Stimulated activated CD8-positive, alpha-beta memory T cell treated with anti-CD3 and anti-CD28 coated beads, Interleukin-12 subunit alpha, Interleukin-12 subunit beta, amount 100 ng/mL, for 4 hours (primary cell): ENCODE data around the gene TMTC3.
"Not testable (repeated sequence)": the region's sequence is repeated elsewhere in the genome, so short reads cannot be mapped to it uniquely, and the experiment has no call there.

Experiments
- DNase-seq: peaks from one replicate; pipeline ENCODE4 v3.0.0-alpha.2; 2020; ENCODE audit warnings: low read depth

The TMTC3 gene

DNA sequence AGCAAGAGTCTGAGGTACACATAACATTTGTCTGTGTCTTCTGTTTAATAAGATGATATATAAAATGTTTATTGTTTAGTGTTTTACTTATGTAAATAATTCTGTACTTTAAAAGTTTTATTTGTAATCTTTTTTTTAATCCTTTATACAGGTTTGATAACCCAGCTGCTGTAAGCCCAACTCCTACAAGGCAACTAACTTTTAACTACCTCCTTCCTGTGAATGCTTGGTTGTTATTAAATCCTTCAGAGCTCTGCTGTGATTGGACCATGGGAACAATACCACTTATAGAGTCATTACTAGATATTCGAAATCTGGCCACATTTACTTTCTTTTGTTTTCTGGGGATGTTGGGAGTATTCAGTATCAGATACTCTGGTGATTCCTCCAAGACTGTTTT is 24.1 kb downstream of the TMTC3 start:
- DNase-seq: no peak

DNA sequence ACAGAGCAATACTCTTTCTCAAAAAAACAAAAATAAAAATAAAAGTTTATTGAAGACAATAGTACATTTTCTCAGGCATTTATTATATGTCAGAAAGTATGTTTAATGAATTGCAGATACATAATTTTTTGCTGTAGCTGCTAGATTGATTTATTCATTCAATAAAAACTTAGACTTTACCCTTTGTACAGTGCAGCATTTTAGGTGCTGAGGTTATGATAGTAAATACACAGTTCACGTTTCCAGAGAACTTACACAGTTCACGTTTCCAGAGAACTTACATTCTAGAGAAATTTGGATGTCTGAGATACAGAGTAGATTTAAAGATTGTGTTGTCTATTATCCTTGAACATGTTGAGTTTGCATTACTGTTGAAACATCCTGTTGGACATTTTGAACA is 25.3 kb downstream of the TMTC3 start:
- DNase-seq: no peak

DNA sequence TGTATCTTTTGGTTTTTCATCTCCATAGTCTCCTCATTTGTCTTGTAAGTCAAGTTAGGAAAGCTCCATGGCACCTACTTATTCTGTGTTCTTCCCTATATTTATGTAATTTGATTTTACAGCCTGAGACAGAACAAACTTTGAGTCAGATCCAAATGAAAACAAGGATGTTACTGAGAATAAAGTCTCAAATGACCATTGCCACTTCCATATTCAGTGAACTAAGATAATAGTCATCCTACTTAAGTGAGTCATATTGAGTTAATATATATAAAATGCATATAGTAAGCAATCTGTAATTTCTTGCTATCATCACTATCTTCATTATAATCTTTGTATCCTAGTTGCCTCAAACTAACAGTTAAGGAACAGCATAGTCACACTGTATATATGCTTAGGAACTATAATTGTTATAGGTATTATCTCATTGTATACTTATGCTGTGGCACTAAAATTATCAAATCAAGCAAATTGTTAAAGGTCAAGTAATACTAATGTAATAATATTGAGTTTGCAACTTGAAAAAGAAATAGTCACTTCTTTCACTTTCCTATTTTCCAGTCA is 30.8 kb downstream of the TMTC3 start:
- no peak for DNase-seq

DNA sequence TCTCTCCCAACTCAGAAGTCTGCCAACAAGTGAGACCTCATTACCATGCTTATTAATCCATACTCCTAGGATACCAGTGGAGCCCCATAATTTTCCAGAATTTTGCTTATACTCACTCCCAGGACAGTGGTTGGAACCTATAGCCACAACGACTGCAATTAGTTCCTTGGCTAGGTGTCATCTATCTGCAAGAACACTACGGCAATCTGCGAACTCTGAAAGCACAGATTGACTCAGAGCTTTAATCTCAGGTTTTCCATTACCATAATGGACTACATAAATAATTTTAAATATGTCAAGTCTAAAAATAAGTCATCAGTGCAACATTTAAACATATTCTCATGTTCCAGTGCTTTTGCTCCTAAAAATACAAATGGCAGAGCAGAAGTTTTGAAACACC is 33.4 kb downstream of the TMTC3 start:
- no peak for DNase-seq

DNA sequence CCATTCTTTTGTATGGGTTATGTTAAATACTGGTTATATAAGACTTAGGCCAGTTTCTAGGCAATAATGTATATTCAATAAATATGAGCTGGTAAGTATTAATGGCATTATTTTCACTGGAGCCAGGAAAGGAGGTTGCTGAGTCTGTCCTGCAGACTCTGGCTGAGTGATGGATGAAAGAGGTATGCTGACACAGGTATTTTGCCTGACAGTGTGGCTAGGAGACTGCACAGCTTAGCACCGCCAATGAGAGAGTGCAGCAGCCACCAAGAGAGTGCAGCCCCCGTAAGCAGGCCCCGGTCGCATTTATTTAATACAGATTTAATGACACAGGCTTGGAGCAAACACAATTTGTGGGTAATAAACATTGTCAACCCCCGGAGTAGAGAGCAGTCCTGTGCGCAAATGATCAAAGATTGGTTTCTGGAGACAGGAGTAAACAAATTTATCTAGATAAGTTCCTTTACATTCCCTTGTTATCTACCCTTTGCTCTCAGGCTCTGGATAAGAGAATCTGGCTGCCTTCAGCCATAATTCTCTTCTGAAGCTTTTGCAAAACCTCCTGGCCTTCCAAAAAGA is 37.4 kb downstream of the TMTC3 start:
- no peak for DNase-seq

DNA sequence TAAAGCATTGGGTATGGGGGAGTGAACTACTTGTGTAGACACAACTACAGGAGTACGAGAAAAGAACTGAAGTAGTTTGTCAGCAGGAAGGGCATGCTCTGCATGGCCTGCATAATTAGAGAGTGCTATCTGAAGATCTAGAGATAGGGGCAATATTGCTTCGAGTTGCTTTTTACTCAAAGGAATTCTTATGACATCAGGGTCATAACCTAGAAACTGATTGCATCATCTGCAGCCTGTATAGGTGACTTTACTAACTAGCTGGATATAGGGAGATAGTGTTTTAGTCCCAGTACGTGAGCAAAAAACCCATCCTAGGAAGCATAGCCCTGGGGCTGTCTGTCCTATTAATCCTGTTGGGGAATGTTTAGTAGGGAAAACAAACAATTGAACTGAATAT is 39.8 kb downstream of the TMTC3 start:
- no peak for DNase-seq

DNA sequence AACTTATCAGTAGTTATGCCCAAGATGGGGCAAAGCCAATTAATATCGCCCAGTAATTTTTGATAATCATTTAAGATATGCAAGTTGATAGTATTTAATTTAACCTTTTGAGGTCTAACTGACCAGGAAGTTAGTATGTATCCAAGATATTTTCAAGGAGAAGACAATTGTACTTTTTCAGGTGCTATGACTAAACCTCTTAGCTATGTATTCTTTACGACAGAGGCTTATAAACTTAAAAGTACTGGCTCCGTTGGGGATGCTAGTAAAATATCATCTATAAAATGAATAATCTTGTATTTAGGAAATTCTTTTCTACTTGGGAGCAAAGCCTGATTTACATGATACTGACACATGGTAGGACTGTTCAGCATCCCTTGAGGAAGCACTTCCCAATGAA is 40.3 kb downstream of the TMTC3 start:
- no peak for DNase-seq

DNA sequence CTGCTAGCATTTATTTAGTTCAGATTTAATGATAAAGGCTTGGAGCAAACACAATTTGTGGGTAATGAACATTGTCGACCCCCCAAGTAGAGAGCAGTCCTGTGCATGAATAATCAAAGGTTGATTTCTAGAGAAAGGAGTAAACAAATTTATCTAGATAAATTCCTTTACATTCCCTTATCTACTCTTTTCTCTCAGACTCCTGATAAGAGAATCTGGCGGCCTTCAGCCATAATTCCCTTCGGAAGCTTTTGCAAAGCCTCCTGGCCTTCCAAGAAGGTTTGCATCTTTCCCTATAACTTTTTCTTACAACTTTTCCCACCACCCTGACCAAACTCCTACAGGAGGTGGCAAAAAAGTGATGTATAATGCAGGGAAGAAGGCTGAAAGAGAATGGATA is 42.1 kb downstream of the TMTC3 start:
- DNase-seq: no peak

DNA sequence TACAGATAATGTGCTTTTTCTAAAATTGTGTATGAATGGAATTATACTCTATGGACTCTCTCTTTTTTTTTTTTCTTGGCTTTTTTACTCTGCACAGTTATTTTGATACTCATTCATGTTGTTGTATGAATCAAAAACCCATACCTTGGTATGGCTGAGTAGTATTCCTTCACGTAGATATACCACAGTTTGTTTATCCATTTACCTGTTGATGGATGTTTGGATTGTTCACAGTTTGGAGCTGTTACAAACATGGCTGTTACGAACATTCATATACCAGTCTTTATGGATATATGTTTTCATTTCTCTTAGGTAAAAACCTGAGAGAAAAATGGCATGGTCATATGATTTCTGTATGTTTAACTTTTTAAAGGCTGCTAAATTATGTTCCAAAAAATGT is 43.2 kb downstream of the TMTC3 start:
- DNase-seq: no peak

DNA sequence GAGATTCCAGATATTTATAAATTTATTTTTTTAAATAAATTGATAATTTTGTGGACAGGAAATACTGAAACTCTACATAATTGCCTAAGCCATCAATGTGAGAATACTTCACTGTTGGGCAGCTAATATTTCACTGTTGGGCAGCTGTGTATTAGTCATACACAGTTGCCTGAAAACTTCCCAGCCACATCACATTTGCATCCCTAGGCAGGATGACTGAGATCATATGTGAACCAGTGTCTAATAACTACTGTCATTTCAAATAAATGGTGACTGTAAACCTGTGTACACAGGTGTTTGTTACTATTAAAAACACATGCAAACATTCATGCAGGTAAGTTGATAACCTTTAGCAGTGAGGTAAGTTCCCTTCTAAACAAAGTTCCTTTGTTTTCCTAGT is 43.9 kb downstream of the TMTC3 start:
- DNase-seq: no peak

DNA sequence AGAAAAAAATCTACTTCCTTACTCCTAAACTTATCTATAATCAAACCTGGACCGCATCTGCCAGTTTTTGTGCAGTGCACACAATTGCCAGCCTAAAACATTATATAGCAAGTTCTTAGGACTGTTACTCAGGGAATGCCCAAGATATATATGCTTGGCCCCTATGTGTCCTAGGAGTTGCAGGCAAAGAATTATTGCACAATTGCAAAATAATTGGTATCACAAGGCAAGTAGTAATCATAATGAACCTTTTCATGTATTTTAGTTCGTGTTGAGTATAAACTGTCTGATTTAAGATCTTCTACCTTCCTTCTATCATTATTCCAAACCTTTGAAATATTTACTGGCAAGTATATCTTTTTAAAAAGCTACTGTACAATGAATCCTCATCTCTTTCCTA is 45.5 kb downstream of the TMTC3 start:
- DNase-seq: no peak

DNA sequence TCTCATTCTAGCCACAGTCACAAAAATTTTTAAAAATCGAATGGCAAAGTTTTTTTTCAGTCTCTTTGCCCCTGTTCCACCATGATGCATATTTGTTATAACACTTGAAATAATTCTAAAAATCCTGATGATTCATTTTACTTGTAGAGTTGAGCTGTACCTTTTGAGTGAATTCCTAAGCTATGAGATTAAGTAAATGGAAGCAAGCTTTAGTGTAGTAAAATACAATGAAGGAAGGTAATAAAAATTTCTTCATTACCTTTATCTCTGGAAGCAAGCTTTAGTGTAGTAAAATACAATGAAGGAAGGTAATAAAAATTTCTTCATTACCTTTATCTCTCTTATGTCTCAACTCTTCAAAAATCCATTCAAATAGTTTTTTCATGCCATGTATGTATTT is 46.1 kb downstream of the TMTC3 start:
- DNase-seq: no peak

DNA sequence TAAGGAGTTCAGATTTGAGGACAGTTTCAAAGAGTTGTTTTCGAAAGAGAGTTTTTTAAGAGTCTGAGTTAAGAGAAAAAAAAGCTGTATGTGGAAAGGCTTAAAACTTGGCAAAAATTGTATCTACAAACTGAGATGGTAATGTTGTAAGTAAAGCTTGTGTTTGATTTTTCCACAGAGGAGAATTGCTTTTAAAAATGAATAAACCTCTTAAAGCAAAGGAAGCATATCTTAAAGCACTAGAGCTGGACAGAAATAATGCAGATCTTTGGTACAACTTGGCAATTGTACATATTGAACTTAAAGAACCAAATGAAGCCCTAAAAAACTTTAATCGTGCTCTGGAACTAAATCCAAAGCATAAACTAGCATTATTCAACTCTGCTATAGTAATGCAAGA is 50.3 kb downstream of the TMTC3 start:
- DNase-seq: no peak

DNA sequence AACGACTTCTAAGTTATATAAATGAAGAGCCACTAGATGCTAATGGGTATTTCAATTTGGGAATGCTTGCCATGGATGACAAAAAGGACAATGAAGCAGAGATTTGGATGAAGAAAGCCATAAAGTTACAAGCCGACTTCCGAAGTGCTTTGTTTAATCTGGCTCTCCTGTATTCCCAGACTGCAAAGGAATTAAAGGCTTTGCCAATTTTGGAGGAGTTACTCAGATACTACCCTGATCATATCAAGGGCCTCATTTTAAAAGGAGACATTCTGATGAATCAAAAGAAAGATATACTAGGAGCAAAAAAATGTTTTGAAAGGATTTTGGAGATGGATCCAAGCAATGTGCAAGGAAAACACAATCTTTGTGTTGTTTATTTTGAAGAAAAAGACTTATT is 52.8 kb downstream of the TMTC3 start:
- no peak for DNase-seq

DNA sequence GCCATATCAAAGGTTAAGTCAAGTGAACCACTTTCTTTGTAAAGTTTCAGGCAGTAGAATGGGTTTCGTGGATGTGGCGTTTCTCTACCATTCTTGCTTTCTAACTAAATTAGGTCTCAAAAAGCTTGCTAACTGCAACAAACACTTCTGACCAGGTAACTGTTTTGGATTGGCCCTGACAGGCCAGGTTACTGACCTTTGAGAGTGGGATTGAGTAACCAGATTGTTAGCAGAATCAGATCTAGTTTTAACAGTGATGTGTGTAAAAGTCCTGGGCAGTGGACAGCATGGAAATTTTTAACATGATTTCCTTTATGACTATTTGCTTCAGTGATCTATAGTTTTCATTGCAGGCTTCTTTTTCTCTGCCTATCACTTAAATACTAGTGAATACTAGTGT is 57.9 kb downstream of the TMTC3 start:
- no peak for DNase-seq

DNA sequence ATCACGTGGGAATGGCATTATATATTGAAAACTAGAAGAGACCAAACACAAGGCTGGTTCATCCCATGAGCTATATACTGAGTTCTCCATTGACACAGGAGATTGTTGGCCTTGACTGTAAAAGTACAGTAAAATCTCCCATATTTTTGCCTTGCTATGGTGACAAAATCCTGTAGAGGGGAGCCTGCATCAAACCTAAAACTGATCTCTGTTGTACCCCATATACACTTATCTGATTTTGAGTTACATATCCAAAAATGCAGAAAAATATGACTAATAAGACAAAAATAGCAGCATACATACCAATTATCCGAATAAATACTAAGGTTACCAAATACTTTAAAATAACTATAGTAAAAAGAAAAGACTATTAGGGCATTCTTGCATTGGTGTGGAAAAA is 60.4 kb downstream of the TMTC3 start:
- DNase-seq: no peak

DNA sequence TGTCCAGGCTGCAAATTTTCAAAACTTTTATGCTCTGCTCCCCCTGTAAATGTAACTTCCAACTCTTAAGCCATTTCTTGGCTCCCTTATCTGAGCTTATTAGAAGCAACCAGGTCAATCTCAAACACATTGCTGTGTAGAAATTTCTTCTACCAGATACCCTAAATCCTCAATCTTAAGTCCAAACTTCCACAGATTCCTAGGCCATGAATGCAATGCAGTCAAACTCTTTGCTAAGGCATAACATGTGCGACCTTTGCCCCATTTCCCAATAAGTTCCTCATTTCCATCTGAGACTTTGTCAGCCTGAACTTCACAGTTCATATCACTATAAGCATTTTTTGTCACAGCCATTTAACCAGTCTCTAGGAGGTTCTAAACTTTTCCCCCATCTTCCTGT is 64.5 kb downstream of the TMTC3 start:
- DNase-seq: no peak

DNA sequence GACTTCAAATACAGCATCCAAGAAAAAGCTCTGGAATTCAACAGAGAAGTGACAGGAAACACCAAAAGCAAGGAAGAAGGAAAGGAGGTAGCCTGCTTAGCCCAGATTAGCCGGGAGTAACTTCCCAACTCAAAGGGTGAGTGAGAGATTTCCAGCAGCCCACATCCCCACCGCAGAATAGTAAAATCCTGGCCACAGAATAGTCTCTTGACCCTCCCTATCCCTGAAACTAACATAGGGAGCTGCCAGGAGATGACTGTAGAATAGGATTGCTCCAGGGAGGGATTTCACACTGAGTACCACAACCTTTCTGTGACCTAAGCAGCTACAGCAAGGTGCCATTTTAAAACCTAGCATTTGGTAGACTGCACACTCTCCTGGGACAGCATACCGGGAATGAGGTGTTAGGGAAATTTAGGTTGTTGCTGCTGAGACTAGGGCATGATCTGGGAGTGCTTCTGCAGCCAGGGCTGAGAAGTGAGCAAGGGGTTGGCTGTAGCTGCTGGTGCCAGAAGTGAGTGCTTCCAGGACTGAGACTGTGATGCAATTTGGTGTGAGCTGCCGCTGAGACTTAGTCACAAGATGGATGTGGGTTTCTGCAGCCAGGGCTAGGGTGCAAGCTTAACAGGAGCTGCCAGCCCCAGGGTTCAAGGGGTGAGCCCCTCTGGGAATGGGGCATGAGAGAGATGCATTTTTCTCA is 66.0 kb downstream of the TMTC3 start:
- DNase-seq: no peak

DNA sequence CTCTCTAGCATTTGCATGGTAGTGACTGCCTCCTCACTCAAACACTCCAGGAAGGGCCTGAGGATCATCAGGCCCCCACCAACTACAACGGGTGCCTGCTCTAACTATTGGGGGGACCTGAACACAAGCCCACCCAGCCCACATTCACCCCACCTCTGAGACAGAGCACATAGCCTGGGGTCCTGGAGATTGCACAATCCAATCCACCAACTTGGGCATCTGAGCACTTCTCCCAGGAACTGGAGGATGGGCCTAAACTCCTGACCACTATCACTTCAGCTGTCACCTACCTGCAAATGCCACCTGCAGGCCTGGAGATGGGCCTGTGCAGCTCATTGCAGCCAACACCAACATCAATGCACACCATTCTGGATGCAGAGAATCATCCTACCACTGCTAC is 66.6 kb downstream of the TMTC3 start:
- no peak for DNase-seq

DNA sequence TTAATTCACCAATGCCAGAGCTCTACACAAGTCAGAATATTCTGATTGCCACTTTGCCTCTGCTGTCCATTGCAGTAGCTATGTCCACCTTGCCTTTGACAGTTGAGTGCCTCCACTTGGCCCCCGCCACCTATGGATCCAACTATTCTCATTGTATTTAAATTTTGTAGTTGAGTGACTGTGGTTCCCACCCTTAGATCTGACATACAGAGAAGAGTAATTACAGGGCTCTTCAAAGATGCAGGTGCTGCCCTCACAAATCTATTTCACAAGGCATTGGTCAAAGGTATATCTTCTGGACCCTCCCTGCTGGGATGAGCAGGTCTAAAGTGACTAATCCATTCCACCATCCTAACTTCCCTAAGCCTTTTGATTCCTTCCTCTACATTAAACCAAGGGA is 68.2 kb downstream of the TMTC3 start:
- DNase-seq: not testable (repeated sequence)

DNA sequence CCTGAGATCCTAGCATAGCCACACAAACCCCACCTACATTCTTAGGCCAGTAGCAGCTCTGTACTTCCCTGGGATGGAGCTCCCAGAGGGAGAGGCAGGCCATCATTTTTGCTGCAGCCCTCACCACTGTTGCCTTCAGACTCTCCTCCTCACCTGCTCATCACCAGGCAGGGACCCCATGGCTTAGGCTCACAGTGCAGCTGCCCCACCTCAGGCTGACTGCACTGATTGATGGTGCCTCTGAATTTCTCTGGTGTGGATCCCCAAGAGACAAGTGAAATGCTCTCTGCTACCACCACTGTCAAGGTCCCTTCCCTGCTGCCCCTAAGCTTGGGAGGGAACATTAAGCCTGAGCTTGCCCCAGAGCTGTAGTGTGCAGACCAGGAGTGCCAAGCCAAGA is 76.2 kb downstream of the TMTC3 start:
- no peak for DNase-seq

DNA sequence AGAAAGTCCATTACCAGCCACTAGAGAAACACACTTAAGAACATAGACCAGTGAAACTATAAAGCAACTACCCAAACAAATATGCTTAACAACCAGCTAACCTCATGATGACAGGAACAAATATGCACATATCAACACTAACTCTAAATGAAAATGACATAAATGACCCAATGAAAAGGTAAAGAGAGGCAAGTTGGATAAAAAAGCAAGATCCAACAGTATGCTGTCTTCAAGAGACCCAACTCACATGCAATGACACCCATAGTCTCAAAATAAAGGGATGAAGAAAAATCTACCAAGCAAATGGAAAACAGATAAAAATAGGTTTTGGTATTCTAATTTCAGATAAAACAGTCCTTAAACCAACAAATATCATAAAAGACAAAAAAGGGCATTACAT is 77.8 kb downstream of the TMTC3 start:
- DNase-seq: no peak

DNA sequence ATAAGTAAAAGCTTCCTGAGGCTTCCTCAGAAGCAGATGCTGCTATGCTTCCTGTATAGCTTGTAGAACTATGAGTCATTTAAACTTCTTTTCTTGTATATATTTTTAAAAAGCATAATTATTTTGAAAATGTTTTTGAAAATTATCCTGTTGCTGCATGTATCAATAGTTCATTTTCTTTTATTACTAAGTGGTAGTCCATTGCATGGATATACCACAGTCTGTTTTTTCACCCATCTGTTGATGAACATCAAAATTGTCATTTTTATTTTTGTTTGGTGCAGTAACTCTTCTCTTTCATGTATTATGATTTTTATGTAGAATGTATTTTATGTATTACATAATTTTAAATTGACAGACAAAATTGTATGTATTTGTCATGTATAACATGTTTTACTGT is 81.4 kb downstream of the TMTC3 start:
- DNase-seq: no peak

DNA sequence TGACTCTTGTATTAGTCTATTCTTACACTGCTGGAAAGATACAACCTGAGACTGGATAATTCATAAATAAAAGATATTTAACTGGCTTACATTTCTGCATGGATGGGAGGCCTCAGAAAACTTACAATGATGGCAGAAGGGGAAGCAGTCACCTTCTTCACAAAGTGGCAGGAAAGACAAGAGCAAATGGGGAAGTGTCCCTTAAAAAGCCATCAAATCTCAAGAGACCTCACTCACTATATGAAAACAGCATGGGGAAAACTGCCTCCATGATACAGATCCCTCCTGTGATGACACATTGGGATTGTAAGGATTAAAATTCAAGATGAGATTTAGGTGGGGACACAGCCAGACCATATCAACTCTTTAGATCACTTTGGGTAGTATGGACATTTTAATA is 83.7 kb downstream of the TMTC3 start:
- DNase-seq: no peak
